ENCODE data around the gene KRTAP9-7.

KRTAP9-7 gene

DNA sequence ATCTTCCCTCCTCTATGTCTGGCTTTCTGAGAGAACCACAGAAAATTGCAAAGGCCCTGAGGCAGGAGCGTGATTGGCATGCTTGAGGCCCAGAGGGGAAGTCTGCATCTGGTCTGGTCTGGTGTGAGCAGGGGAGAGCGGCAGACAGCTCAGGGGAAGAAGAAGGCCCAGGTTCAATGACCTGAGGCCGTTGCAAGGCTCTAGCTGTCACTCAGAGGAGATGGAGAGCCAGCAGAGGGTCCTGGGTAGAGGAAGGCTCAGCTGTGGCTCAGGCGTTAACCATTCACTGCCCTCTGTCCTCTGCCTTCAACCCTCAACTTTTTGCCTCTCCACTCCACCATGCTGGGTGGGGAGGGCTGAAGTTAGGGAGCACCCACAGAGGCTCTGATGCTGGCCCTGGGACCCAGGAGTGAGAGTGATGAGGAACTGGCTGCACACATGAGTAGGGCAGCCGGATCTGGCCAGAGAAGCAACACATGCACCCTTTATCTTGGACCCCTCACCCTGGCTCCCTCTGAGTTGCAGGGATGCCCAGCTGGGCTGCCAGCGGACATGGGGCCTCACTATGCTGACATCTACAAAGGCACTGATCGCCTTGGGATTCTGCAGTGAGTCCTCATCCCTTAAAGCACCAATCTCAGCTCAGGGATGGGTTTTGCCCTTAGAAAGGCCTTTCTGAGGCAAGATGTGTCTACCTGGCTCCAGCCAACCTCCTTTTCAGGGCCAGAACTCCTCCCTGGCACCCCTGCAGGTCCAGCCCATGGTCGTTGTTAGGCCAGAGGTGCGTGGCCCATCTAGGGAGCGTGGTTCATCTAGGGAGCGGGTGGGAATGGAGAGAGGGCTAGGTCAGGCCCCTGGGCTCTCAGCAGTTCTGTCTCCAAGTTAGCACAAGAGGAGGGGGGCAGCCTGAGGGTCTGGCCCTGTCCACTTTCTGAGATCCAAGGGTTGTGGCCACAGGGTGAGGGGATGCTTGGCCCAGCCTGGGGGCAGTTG lies 47.7 kb downstream of the KRTAP9-7 start:
- DNase-seq: no peak

GRCh38 chr17:41324180-41325075 lies 48.9 kb downstream of the KRTAP9-7 start:
- no peak for DNase-seq

GRCh38 chr17:41325126-41325525 lies 49.6 kb downstream of the KRTAP9-7 start:
- DNase-seq: no peak

- DNase-seq: no peak
These were observed 50.1 kb downstream of the KRTAP9-7 start for GRCh38 chr17:41325611-41326010.

Data from DMS79 (cell line).